Loucy (cell line): ENCODE measurements around the gene SLC5A2.

Source experiments
- EZH2phosphoT487 ChIP-seq: fragments of 200-600 bp; IDR thresholded peaks from 2 replicates; pipeline ENCODE4 v1.6.1; 2018; ENCODE audit warnings: antibody characterized with exemption, mild to moderate bottlenecking, moderate library complexity, borderline replicate concordance
- TF ChIP-seq, protein P1 (sequence below): fragments of 200-600 bp; sonication (generic); conservative IDR thresholded peaks from 2 replicates; pipeline ENCODE4 v1.5.1; 2014; ENCODE audit warnings: mild to moderate bottlenecking, antibody characterized with exemption, low read length

DNA sequence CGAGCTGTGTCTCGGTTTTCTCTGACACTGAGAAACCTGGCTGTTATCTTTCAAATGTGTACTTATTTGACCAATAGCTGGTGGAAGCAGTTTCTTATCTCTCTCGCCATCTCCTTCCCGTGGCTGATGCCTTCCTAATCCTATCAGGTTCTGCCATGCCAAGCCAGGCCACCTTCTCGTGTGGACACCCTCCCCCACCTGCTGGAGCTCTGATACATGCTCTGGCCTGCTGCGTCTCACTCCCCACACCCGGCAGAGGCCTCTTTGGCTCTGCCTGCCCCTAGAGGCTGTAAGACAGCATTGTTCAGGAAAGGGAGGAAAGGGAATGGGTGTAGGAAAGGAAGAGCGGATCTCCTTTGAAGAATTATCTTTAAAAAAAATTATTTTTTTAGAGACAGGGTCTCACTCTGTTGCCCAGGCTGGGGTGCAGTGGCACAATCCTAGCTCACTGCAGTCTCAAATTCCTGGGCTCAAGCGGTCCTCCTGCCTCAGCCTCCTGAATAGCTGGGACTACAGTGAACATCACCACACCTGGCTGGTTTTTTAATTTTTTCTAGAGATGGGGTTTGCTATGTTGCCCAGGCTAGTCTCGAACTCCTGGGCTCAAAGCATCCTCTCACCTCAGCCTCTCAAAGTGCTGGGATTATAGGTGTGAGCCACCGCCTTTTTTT is 31.1 kb upstream of the SLC5A2 start:
- TF ChIP-seq, protein P1, sequence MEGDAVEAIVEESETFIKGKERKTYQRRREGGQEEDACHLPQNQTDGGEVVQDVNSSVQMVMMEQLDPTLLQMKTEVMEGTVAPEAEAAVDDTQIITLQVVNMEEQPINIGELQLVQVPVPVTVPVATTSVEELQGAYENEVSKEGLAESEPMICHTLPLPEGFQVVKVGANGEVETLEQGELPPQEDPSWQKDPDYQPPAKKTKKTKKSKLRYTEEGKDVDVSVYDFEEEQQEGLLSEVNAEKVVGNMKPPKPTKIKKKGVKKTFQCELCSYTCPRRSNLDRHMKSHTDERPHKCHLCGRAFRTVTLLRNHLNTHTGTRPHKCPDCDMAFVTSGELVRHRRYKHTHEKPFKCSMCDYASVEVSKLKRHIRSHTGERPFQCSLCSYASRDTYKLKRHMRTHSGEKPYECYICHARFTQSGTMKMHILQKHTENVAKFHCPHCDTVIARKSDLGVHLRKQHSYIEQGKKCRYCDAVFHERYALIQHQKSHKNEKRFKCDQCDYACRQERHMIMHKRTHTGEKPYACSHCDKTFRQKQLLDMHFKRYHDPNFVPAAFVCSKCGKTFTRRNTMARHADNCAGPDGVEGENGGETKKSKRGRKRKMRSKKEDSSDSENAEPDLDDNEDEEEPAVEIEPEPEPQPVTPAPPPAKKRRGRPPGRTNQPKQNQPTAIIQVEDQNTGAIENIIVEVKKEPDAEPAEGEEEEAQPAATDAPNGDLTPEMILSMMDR: peak; percentile 64
- TF ChIP-seq EZH2phosphoT487: no peak
